ENCODE results near the gene ZMIZ2.
"Not testable (repeated sequence)": the region's sequence is repeated elsewhere in the genome, so short reads cannot be mapped to it uniquely, and the experiment has no call there.

GRCh38 chr7:44726250-44726649, 22.4 kb upstream of the ZMIZ2 start:
- not testable (repeated sequence) for TF ChIP-seq CTCF (IDR thresholded peaks at IDR 0.05; ENCODE audit: insufficient read depth, low read length, poor library complexity, severe bottlenecking); EZH2phosphoT487 (conservative IDR thresholded peaks at IDR 0.05; ENCODE audit: low read length)

Data from SU-DHL-6 (cell line).